Esophagus muscularis mucosa (tissue), 4 donors: ENCODE results near the gene PRKACB. TPM values are rescaled to one million over a fixed set of nuclear protein-coding genes. Genes with fewer than 3 reads are reported as not detected.

Experiments used
- DNase-seq: peaks from one replicate; pipeline ENCODE4 v3.0.0-alpha.2; 2017; ENCODE audit errors: extremely low spot score
- H3K27ac ChIP-seq, 4 donors: fragments of 200-600 bp; sonication (generic); replicated peaks in 1 of 4; 1 replicate in 3 of 4; 2 replicates in 1 of 4; pipeline ENCODE4 v1.5.1; 2016 to 2019; ENCODE audit warnings: mild to moderate bottlenecking in 1 of 4
- H3K27me3 ChIP-seq, 4 donors: fragments of 200-600 bp; sonication (generic); one replicate each; pipeline versions ENCODE4 v1.5.1 to v1.6.0; 2016 to 2019
- H3K36me3 ChIP-seq, 4 donors: fragments of 200-600 bp; sonication (generic); one replicate each; pipeline ENCODE4 v1.5.1; 2016 to 2019
- H3K4me1 ChIP-seq, 4 donors: fragments of 200-600 bp; sonication (generic); one replicate each; pipeline ENCODE4 v1.5.1; 2016 to 2019
- H3K4me3 ChIP-seq, 4 donors: fragments of 200-600 bp; sonication (generic); 1 replicate in 2 of 4; 2 replicates in 2 of 4; pipeline ENCODE4 v1.5.1; 2016 to 2019; ENCODE audit warnings: mild to moderate bottlenecking in 4 of 4, moderate library complexity in 1 of 4
- H3K9me3 ChIP-seq, 4 donors: fragments of 200-600 bp; sonication (generic); 1 replicate in 3 of 4; 2 replicates in 1 of 4; pipeline ENCODE4 v1.5.1; 2016 to 2019
- CTCF ChIP-seq, 3 experiments: fragments of 200-600 bp in 2 of 3; fragments of 450-650 bp in 1 of 3; sonication (generic) in 2 of 3; IDR thresholded peaks; one replicate each; pipeline ENCODE4 v1.5.1; 2017 to 2019; ENCODE audit warnings: antibody characterized with exemption in 3 of 3, mild to moderate bottlenecking in 2 of 3, moderate library complexity in 1 of 3
- EP300 ChIP-seq: sonication (generic); formaldehyde crosslinking; IDR thresholded peaks from one replicate; pipeline ENCODE4 v1.6.1; 2017; ENCODE audit warnings: antibody characterized with exemption
- POLR2A ChIP-seq: fragments of 450-650 bp; IDR thresholded peaks from one replicate; pipeline ENCODE4 v1.6.1; 2017; ENCODE audit warnings: antibody characterized with exemption, moderate library complexity, mild to moderate bottlenecking, low read depth
- POLR2AphosphoS5 ChIP-seq, 2 donors: sonication (generic); formaldehyde crosslinking; IDR thresholded peaks; one replicate each; pipeline ENCODE4 v1.6.1; 2017; ENCODE audit warnings: antibody characterized with exemption in 2 of 2
- WGBS: methylation state at CpG from one replicate; pipeline ENCODE4 v1.1.5; 2018; 5-methylcytosine and 5-hydroxymethylcytosine counted together
- intact Hi-C: fragments of 100-400 bp; cut with DNase I; formaldehyde crosslinking; loops from one replicate; pipeline ENCODE4 v1.15.1; 2023
- total RNA-seq, 4 donors: library from RNA; depleted of rRNA; stranded (reverse); fragments of >200 nt; gene quantifications; one replicate each; pipeline versions ENCODE4 v1.1.0 to v1.2.1, GENCODE V29; 2016

The PRKACB gene
- total RNA-seq, 4 donors from 2014 or later, result 44.4 to 59.4 (median 52.3) TPM

- Histone ChIP-seq H3K36me3 (no peaks in the 10 kb centered on the region), H3K4me1 (peaks cover 0 to 7% (median 2%) of the 10 kb centered on the region in 4 donors), H3K27ac (no peak overlapping the region), H3K9me3 (no peaks in the 10 kb centered on the region), H3K27me3 (no peaks in the 10 kb centered on the region), H3K4me3 (no peak overlapping the region)
- WGBS, result 94% methylated on average over 2 of the region's 2 CpGs
- no peak for TF ChIP-seq POLR2A
- no peak for TF ChIP-seq CTCF (IDR thresholded peaks at IDR 0.05)
- TF ChIP-seq EP300, result no peak
- TF ChIP-seq POLR2AphosphoS5 (IDR thresholded peaks at IDR 0.05), result no peak
- DNase-seq, result no peak
- intact Hi-C loops, result no loop called here
Measured at GRCh38 chr1:84168783-84169182, 24.7 kb downstream of the PRKACB start.

DNA sequence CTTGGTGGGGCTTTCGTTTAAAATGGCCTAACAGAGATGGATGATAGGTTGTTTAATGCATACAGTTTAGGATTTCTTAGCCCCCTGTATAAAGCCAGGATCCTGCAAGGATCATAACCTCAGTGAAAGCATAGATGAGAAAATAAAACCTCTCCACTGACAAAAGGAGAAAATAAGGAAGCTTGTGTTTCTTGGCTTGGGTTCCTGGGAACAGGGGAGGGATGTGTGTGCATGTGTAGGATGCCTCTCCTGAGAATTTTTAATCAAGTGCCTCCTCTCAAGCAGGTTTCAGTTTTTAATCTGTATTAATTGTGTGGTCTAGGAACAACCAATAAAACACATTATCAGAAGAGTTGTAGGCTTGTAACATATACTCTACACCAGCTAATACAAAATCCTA lies 26.1 kb downstream of the PRKACB start:
- no peak for TF ChIP-seq POLR2AphosphoS5 (IDR thresholded peaks at IDR 0.05)
- no peak for TF ChIP-seq EP300
- TF ChIP-seq POLR2A, result no peak
- no peak for TF ChIP-seq CTCF (IDR thresholded peaks at IDR 0.05)
- Histone ChIP-seq H3K4me1 (peaks cover 0 to 9% (median 4%) of the 10 kb centered on the region in 4 donors), H3K9me3 (no peaks in the 10 kb centered on the region), H3K27me3 (no peaks in the 10 kb centered on the region), H3K4me3 (no peak overlapping the region), H3K27ac (no peak overlapping the region), H3K36me3 (no peaks in the 10 kb centered on the region)
- intact Hi-C loops, result no loop called here
- DNase-seq, result no peak
- WGBS, result 60% methylated on average over 1 of the region's 1 CpG

- 84% methylated on average over 2 of the region's 2 CpGs for WGBS
- Histone ChIP-seq H3K27me3 (no peaks in the 10 kb centered on the region), H3K9me3 (no peaks in the 10 kb centered on the region), H3K27ac (no peak overlapping the region), H3K4me1 (peaks cover 0 to 9% (median 4%) of the 10 kb centered on the region in 4 donors), H3K4me3 (no peak overlapping the region), H3K36me3 (no peaks in the 10 kb centered on the region)
- intact Hi-C loops, result no loop called here
- TF ChIP-seq POLR2AphosphoS5 (IDR thresholded peaks at IDR 0.05), result no peak
- no peak for TF ChIP-seq CTCF (IDR thresholded peaks at IDR 0.05)
- no peak for TF ChIP-seq POLR2A
- TF ChIP-seq EP300, result no peak
- no peak for DNase-seq
Measured at GRCh38 chr1:84171481-84171880, 27.4 kb downstream of the PRKACB start.

DNA sequence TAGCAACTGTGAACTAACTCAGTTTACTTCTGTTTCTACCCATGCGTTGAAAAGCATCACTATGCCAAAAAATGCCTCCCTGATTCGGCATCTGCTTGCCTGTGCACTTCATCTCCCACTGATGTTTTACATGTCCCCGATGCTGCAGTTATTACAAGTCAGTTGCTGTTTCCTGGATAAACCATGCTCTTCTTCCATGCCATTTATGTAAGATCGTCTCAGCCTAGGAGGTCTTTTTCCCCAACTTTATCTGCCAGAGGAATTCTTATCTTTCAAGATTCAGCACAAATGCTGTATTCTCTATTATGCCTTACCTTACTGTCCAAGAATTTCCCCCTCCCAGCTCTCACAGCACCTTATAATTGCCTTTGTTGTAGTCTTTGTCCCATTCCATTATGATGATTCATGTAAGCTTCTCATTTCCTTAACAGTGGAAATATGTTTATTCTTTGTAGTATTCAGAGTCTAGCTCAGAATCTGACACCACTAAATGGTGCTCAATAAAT lies 30.0 kb downstream of the PRKACB start:
- TF ChIP-seq POLR2AphosphoS5 (IDR thresholded peaks at IDR 0.05) (no peak), CTCF (IDR thresholded peaks at IDR 0.05) (no peak), EP300 (no peak), POLR2A (no peak)

More for the DNA sequence above, 30.0 kb downstream of the PRKACB start:
- Histone ChIP-seq H3K4me3 (no peak overlapping the region), H3K4me1 (peaks cover 0 to 9% (median 4%) of the 10 kb centered on the region in 4 donors), H3K27ac (no peak overlapping the region), H3K9me3 (no peaks in the 10 kb centered on the region), H3K27me3 (no peaks in the 10 kb centered on the region), H3K36me3 (no peaks in the 10 kb centered on the region)
- DNase-seq, result no peak
- intact Hi-C loops, result no loop called here
- 87% methylated on average over 4 of the region's 4 CpGs for WGBS
